Measurements from ENCODE around the gene PSMD6.

The PSMD6 gene

DNA sequence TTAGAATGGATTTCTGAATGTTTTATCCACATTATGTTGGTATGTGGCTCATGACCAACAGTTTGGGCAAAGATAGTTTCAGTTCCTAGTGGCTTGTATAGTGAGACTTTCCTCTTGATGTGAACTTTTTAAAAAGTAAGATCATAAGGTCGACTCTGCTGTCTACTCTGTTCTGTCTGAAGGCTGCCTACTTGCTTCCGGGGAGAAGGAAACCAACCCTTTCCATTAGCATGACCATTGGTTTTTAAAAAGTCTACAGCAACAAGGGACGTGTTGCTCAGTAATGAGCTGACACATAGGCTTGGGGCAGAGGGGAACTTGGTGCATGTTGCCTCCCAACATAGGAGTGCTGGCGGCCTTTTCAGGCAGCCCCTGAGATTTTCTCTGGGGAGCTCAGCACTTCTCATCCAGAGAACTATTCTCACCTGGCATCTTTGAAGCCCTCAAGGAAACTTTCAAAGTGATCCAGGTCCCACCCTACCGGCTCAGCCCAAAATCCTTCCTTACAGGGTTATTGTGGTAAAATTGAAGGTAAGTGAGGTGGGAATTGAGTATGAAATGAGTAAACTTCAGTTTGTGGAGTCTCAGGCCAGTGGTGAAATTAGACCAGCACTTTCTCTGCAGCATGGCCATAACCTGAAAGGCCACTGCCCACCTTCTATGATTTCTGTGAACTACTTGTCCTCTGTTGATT lies 30.6 kb downstream of the PSMD6 start:
- no peak overlapping the region for H3K4me2 ChIP-seq (ENCODE audit: low read length)
- no peak overlapping the region for H2AFZ ChIP-seq
- no peaks in the 10 kb centered on the region for H3K9me3 ChIP-seq (ENCODE audit: control insufficient read depth, low read length)
- H3K27me3 ChIP-seq (ENCODE audit: control insufficient read depth, insufficient read depth, low read length): no peaks in the 10 kb centered on the region
- H3K36me3 ChIP-seq (ENCODE audit: control insufficient read depth, insufficient read depth, low read length): no peaks in the 10 kb centered on the region
- no peak overlapping the region for H3K4me3 ChIP-seq (ENCODE audit: low read depth, low read length)
- no peaks in the 10 kb centered on the region for H3K4me1 ChIP-seq
- H3K9ac ChIP-seq: no peak overlapping the region
- TF ChIP-seq, protein P1, sequence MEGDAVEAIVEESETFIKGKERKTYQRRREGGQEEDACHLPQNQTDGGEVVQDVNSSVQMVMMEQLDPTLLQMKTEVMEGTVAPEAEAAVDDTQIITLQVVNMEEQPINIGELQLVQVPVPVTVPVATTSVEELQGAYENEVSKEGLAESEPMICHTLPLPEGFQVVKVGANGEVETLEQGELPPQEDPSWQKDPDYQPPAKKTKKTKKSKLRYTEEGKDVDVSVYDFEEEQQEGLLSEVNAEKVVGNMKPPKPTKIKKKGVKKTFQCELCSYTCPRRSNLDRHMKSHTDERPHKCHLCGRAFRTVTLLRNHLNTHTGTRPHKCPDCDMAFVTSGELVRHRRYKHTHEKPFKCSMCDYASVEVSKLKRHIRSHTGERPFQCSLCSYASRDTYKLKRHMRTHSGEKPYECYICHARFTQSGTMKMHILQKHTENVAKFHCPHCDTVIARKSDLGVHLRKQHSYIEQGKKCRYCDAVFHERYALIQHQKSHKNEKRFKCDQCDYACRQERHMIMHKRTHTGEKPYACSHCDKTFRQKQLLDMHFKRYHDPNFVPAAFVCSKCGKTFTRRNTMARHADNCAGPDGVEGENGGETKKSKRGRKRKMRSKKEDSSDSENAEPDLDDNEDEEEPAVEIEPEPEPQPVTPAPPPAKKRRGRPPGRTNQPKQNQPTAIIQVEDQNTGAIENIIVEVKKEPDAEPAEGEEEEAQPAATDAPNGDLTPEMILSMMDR (IDR thresholded peaks at IDR 0.05): no peak
- no peak overlapping the region for H3K27ac ChIP-seq
- peaks cover 4% of the 10 kb centered on the region for H3K79me2 ChIP-seq

DNA sequence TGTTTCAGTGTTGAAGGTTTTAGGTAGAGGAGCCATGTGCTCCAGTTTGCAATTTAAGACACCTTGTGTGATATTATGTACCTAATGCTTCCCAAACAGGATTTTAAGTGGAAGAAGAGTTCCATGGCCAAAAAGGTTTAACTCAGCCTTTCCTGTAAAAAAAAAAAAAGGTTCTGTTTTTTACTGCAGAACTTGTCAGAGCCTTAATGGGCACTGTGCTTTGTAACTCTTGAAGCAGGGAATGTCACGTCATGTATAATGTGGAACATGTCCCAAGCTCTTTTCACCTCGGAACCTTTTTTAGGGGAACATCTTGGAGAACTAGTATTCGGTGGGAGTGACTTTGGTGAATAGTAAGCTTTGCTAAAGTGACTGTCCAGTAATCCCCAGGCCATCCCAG lies 31.6 kb downstream of the PSMD6 start:
- Histone ChIP-seq H3K9ac (no peak overlapping the region), H3K9me3 (ENCODE audit: control insufficient read depth, low read length) (no peaks in the 10 kb centered on the region), H2AFZ (no peak overlapping the region), H3K4me1 (no peaks in the 10 kb centered on the region), H3K79me2 (peaks cover 4% of the 10 kb centered on the region), H3K27me3 (ENCODE audit: control insufficient read depth, insufficient read depth, low read length) (no peaks in the 10 kb centered on the region), H3K27ac (no peak overlapping the region), H3K4me2 (ENCODE audit: low read length) (no peak overlapping the region), H3K4me3 (ENCODE audit: low read depth, low read length) (no peak overlapping the region), H3K36me3 (ENCODE audit: control insufficient read depth, insufficient read depth, low read length) (no peaks in the 10 kb centered on the region)
- TF ChIP-seq, protein P1 (IDR thresholded peaks at IDR 0.05): no peak

DNA sequence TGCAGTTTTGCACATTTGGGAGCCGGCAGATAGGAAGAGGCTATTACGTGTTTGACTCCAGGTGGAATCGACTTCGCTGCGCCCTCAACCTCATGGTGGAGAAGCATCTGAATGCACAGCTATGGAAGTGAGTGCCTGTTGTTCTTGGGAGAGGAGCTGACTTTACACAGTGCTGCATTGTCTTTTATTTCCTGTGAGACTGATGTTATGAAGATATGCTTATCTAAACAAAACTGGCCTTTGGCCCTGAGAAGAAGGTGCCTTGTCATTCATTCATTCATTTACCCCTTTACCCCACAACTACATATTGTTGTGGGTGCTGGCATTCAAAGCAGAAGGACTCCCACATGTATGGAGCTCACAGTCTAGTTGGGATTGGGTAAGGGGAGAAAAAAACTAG lies 32.6 kb downstream of the PSMD6 start:
- Histone ChIP-seq H3K4me3 (ENCODE audit: low read depth, low read length) (no peak overlapping the region), H3K4me1 (peaks cover 7% of the 10 kb centered on the region), H3K4me2 (ENCODE audit: low read length) (no peak overlapping the region), H3K9ac (no peak overlapping the region), H3K27ac (no peak overlapping the region), H3K27me3 (ENCODE audit: control insufficient read depth, insufficient read depth, low read length) (no peaks in the 10 kb centered on the region), H3K9me3 (ENCODE audit: control insufficient read depth, low read length) (no peaks in the 10 kb centered on the region), H3K79me2 (no peaks in the 10 kb centered on the region), H3K36me3 (ENCODE audit: control insufficient read depth, insufficient read depth, low read length) (no peaks in the 10 kb centered on the region), H2AFZ (no peak overlapping the region)
- TF ChIP-seq, protein P1 (IDR thresholded peaks at IDR 0.05): no peak

DNA sequence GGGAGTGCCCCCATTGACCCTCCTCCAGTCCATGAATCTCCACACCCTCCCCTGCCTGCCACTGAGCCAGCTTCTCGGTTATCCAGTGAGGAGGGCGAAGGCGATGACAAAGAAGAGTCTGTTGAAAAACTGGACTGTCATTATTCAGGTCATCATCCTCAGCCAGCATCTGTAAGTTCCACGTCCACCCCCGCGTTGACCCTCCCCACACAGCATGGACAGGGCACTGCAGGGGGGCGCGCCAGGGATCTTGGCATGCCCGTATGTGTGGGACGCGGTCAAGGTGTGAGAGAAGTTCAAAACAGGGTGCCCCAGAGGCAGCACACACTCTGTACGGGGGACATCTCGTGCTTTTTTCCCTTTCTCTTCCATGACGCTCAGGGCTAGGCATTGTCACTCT lies 33.1 kb downstream of the PSMD6 start:
- Histone ChIP-seq H3K4me3 (ENCODE audit: low read depth, low read length) (no peak overlapping the region), H2AFZ (no peak overlapping the region), H3K36me3 (ENCODE audit: control insufficient read depth, insufficient read depth, low read length) (no peaks in the 10 kb centered on the region), H3K79me2 (no peaks in the 10 kb centered on the region), H3K27me3 (ENCODE audit: control insufficient read depth, insufficient read depth, low read length) (no peaks in the 10 kb centered on the region), H3K9me3 (ENCODE audit: control insufficient read depth, low read length) (no peaks in the 10 kb centered on the region), H3K4me1 (peaks cover 8% of the 10 kb centered on the region), H3K27ac (no peak overlapping the region), H3K9ac (no peak overlapping the region), H3K4me2 (ENCODE audit: low read length) (no peak overlapping the region)
- TF ChIP-seq, protein P1 (IDR thresholded peaks at IDR 0.05): no peak

DNA sequence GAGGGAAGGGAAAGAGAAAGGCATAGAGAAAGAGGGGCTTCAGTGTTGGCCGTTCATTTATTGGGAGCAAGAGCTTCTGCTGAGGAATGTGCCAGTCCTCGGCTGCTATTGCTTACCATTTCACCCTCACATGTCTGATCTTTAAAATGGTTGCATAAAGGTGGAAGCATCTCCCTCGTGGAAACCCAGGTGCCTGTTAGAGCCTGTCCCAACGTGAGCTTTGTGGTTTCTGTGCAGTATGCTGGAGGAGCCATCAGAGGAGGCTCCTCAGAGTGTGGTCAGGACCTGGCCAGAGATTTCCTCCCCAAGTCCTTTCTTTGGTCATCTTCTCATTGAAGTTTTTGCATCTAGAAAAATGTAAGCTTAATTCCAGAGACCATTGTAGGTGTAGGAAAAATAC lies 34.4 kb downstream of the PSMD6 start:
- H3K4me1 ChIP-seq: peaks cover 8% of the 10 kb centered on the region
- no peaks in the 10 kb centered on the region for H3K9me3 ChIP-seq (ENCODE audit: control insufficient read depth, low read length)
- no peak overlapping the region for H3K4me3 ChIP-seq (ENCODE audit: low read depth, low read length)
- H3K36me3 ChIP-seq (ENCODE audit: control insufficient read depth, insufficient read depth, low read length): no peaks in the 10 kb centered on the region
- TF ChIP-seq, protein P1 (IDR thresholded peaks at IDR 0.05): no peak
- no peak overlapping the region for H3K9ac ChIP-seq
- no peak overlapping the region for H3K4me2 ChIP-seq (ENCODE audit: low read length)
- H2AFZ ChIP-seq: no peak overlapping the region
- H3K27me3 ChIP-seq (ENCODE audit: control insufficient read depth, insufficient read depth, low read length): no peaks in the 10 kb centered on the region
- H3K27ac ChIP-seq: no peak overlapping the region
- no peaks in the 10 kb centered on the region for H3K79me2 ChIP-seq

All from parathyroid adenoma (tissue), 2 donors.